H9 (cell line): ENCODE data around the gene CLK4. TPM values are rescaled to one million over a fixed set of nuclear protein-coding genes. Genes with fewer than 3 reads are reported as not detected.

Source experiments
- DNase-seq: peaks from one replicate; pipeline ENCODE4 v3.0.0-alpha.2; 2017
- H2AFZ ChIP-seq: one replicate; pipeline ENCODE4 v1.6.1; 2013; ENCODE audit warnings: mild to moderate bottlenecking, low read length, control low read depth, moderate library complexity
- H2AK5ac ChIP-seq: 2 replicates; pipeline ENCODE4 v1.6.1; 2013; ENCODE audit warnings: low read length, control low read depth, mixed read lengths; ENCODE audit not compliant: insufficient read length
- H2BK120ac ChIP-seq: one replicate; pipeline ENCODE4 v1.6.1; 2013; ENCODE audit warnings: low read depth, mild to moderate bottlenecking, low read length, control low read depth, inconsistent platforms; ENCODE audit not compliant: poor library complexity, severe bottlenecking
- H2BK12ac ChIP-seq: 2 replicates; pipeline ENCODE4 v1.6.1; 2013; ENCODE audit warnings: low read length, control low read depth, mixed read lengths, low read depth; ENCODE audit not compliant: insufficient read length
- H2BK15ac ChIP-seq: 2 replicates; pipeline ENCODE4 v1.6.1; 2013; ENCODE audit warnings: low read depth, low read length, control low read depth
- H2BK20ac ChIP-seq: one replicate; pipeline ENCODE4 v1.6.1; 2013; ENCODE audit warnings: low read depth, mild to moderate bottlenecking, low read length, control low read depth, inconsistent platforms; ENCODE audit not compliant: poor library complexity, severe bottlenecking
- H2BK5ac ChIP-seq: 2 replicates; pipeline ENCODE4 v1.6.1; 2013; ENCODE audit warnings: low read length, control low read depth, mixed read lengths; ENCODE audit not compliant: insufficient read length
- H3K14ac ChIP-seq: 2 replicates; pipeline ENCODE4 v1.6.1; 2013; ENCODE audit warnings: low read length, control low read depth; ENCODE audit not compliant: insufficient read depth
- H3K18ac ChIP-seq: 2 replicates; pipeline ENCODE4 v1.6.1; 2013; ENCODE audit warnings: low read depth, mild to moderate bottlenecking, mixed read lengths, low read length, control low read depth; ENCODE audit not compliant: insufficient read length
- H3K23ac ChIP-seq: 2 replicates; pipeline ENCODE4 v1.6.1; 2013; ENCODE audit warnings: low read length, control low read depth, mixed read lengths, low read depth; ENCODE audit not compliant: insufficient read length
- H3K23me2 ChIP-seq: 2 replicates; pipeline ENCODE4 v1.6.1; 2013; ENCODE audit warnings: low read depth, mild to moderate bottlenecking, mixed read lengths, low read length, control low read depth; ENCODE audit not compliant: insufficient read length, poor library complexity, severe bottlenecking
- H3K27ac ChIP-seq: 2 replicates; pipeline ENCODE4 v1.5.1; 2013; ENCODE audit warnings: low read length, control low read depth, mixed read lengths, low read depth; ENCODE audit not compliant: insufficient read length
- H3K27me3 ChIP-seq: 2 replicates; pipeline ENCODE4 v1.6.1; 2013; ENCODE audit warnings: low read length, control low read depth, inconsistent platforms; ENCODE audit not compliant: insufficient read depth
- H3K4ac ChIP-seq: 2 replicates; pipeline ENCODE4 v1.6.1; 2013; ENCODE audit warnings: low read depth, mild to moderate bottlenecking, control low read depth, inconsistent platforms, low read length, moderate library complexity
- H3K4me1 ChIP-seq: 2 replicates; pipeline ENCODE4 v1.6.1; 2013; ENCODE audit warnings: low read length, control low read depth, inconsistent platforms; ENCODE audit not compliant: insufficient read depth
- H3K4me2 ChIP-seq: 2 replicates; pipeline ENCODE4 v1.6.1; 2013; ENCODE audit warnings: low read length, control low read depth, mixed read lengths; ENCODE audit not compliant: insufficient read length, insufficient read depth
- H3K56ac ChIP-seq: 2 replicates; pipeline ENCODE4 v1.6.1; 2013; ENCODE audit warnings: low read depth, mild to moderate bottlenecking, mixed read lengths, low read length, control low read depth; ENCODE audit not compliant: insufficient read length
- H3K79me1 ChIP-seq: 2 replicates; pipeline ENCODE4 v1.6.1; 2013; ENCODE audit warnings: low read depth, mild to moderate bottlenecking, moderate library complexity, low read length, control low read depth, inconsistent platforms; ENCODE audit not compliant: insufficient read depth, poor library complexity, severe bottlenecking
- H3K79me2 ChIP-seq: 2 replicates; pipeline ENCODE4 v1.6.1; 2013; ENCODE audit warnings: low read length, control low read depth, inconsistent platforms; ENCODE audit not compliant: insufficient read depth
- H3K9ac ChIP-seq: 2 replicates; pipeline ENCODE4 v1.6.1; 2013; ENCODE audit warnings: low read length, control low read depth, mixed read lengths; ENCODE audit not compliant: insufficient read length; ENCODE audit errors: extremely low read depth
- H3K9me3 ChIP-seq: one replicate; pipeline ENCODE4 v1.6.1; 2013; ENCODE audit warnings: low read depth, low read length, inconsistent platforms; ENCODE audit not compliant: control insufficient read depth
- H3T11ph ChIP-seq: one replicate; pipeline ENCODE4 v1.6.1; 2013; ENCODE audit warnings: mild to moderate bottlenecking, low read length, control low read depth, inconsistent platforms
- H4K20me1 ChIP-seq: one replicate; pipeline ENCODE4 v1.6.1; 2013; ENCODE audit not compliant: control insufficient read depth, insufficient read length, insufficient read depth
- H4K5ac ChIP-seq: 2 replicates; pipeline ENCODE4 v1.6.1; 2013; ENCODE audit warnings: low read depth, mild to moderate bottlenecking, mixed read lengths, low read length, control low read depth; ENCODE audit not compliant: insufficient read length
- H4K8ac ChIP-seq: replicated peaks from 2 replicates; pipeline ENCODE4 v1.6.1; 2013; ENCODE audit warnings: low read length, control low read depth, mixed read lengths, low read depth; ENCODE audit not compliant: insufficient read length
- H4K91ac ChIP-seq: 2 replicates; pipeline ENCODE4 v1.6.1; 2013; ENCODE audit warnings: low read depth, mild to moderate bottlenecking, moderate library complexity, mixed read lengths, low read length, control low read depth; ENCODE audit not compliant: insufficient read length
- H3K27ac Mint-ChIP-seq, 3 experiments: 2 replicates in 2 of 3; 3 replicates in 1 of 3; pipeline ENCODE4 v1.8.0; 2020 to 2021; ENCODE audit warnings: mixed read lengths in 3 of 3, mild to moderate bottlenecking in 1 of 3, moderate library complexity in 1 of 3
- H3K27me3 Mint-ChIP-seq: 2 replicates; pipeline ENCODE4 v1.8.0; 2021; ENCODE audit warnings: low read depth, mild to moderate bottlenecking, moderate library complexity, mixed read lengths
- H3K36me3 Mint-ChIP-seq, 3 experiments: 2 replicates in 2 of 3; 3 replicates in 1 of 3; pipeline ENCODE4 v1.8.0; 2020 to 2021; ENCODE audit warnings: low read depth in 3 of 3, mixed read lengths in 3 of 3; ENCODE audit not compliant: insufficient read depth in 1 of 3
- H3K4me1 Mint-ChIP-seq, 2 experiments: 2 replicates each; pipeline ENCODE4 v1.8.0; 2020; ENCODE audit warnings: mixed read lengths in 2 of 2
- H3K4me3 Mint-ChIP-seq, 2 experiments: 2 replicates in 1 of 2; 3 replicates in 1 of 2; pipeline ENCODE4 v1.8.0; 2020 to 2021; ENCODE audit warnings: mild to moderate bottlenecking in 2 of 2, mixed read lengths in 2 of 2, moderate library complexity in 1 of 2
- H3K9me3 Mint-ChIP-seq, 2 experiments: 2 replicates in 1 of 2; 3 replicates in 1 of 2; pipeline ENCODE4 v1.8.0; 2020; ENCODE audit warnings: mild to moderate bottlenecking in 2 of 2, mixed read lengths in 2 of 2, moderate library complexity in 1 of 2
- CTCF ChIP-seq: fragments of 200-600 bp; sonication (generic); conservative IDR thresholded peaks from 3 replicates; pipeline ENCODE4 v1.8.0; 2021; ENCODE audit warnings: antibody characterized with exemption, mild to moderate bottlenecking
- WGBS: extraction: QIAGEN DNeasy Blood & Tissue Kit; methylation state at CpG from one replicate; pipeline ENCODE4 v1.1.7; 2013; ENCODE audit warnings: missing lambda C conversion rate, low lambda C conversion rate, mixed read lengths; ENCODE audit not compliant: insufficient read length; ENCODE audit errors: extremely low coverage; 5-methylcytosine and 5-hydroxymethylcytosine counted together
- total RNA-seq: library from RNA; stranded (reverse); gene quantifications from 2 replicates; pipeline ENCODE4 v1.2.1, GENCODE V29; 2021

CLK4 gene
- total RNA-seq, 1 experiment from 2014 or later: 12.5 TPM

- no peaks in the 10 kb centered on the region for H3K79me2 ChIP-seq
- no peak overlapping the region for H3T11ph ChIP-seq
- H2BK15ac ChIP-seq: no peak overlapping the region
- Mint-ChIP-seq H3K36me3 (peaks cover 3 to 12% (median 6%) of the 10 kb centered on the region in 3 experiments; a peak in 6 of 7 replicates), H3K27me3 (peaks cover 37% of the 10 kb centered on the region), H3K27ac (no peak overlapping the region; a peak in 1 of 7 replicates), H3K9me3 (peaks cover 0 to 3% of the 10 kb centered on the region in 2 experiments; a peak in 3 of 5 replicates), H3K4me1 (peaks cover 49 to 52% of the 10 kb centered on the region in 2 experiments), H3K4me3 (no peak overlapping the region)
- H2BK5ac ChIP-seq: no peak overlapping the region
- no peak overlapping the region for H3K4me2 ChIP-seq
- no peaks in the 10 kb centered on the region for H3K27me3 ChIP-seq
- WGBS: no CpG with 5 or more reads among the region's 7 CpGs
- no peak overlapping the region for H2BK20ac ChIP-seq
- H3K4ac ChIP-seq: no peak overlapping the region
- no peaks in the 10 kb centered on the region for H3K79me1 ChIP-seq
- no peak overlapping the region for H2AFZ ChIP-seq
- H3K18ac ChIP-seq: no peak overlapping the region
- H2BK120ac ChIP-seq: no peak overlapping the region
- DNase-seq: no peak
- no peak overlapping the region for H2AK5ac ChIP-seq
- no peaks in the 10 kb centered on the region for H3K9me3 ChIP-seq
- H3K56ac ChIP-seq: no peak overlapping the region
- H3K14ac ChIP-seq: no peak overlapping the region
- H3K27ac ChIP-seq: no peak overlapping the region
- no peak overlapping the region for H4K8ac ChIP-seq
- H4K91ac ChIP-seq: no peak overlapping the region
- H3K23ac ChIP-seq: no peak overlapping the region
- no peak overlapping the region for H2BK12ac ChIP-seq
- H3K9ac ChIP-seq: no peak overlapping the region
- peaks cover 8% of the 10 kb centered on the region for H3K4me1 ChIP-seq
- H3K23me2 ChIP-seq: no peaks in the 10 kb centered on the region
- no peaks in the 10 kb centered on the region for H4K20me1 ChIP-seq
- TF ChIP-seq CTCF: no peak
- H4K5ac ChIP-seq: no peak overlapping the region
These were observed 65.9 kb downstream of the CLK4 start for GRCh38 chr5:178560911-178561310.
